Kidney capillary endothelial cell (primary cell): ENCODE measurements around the gene CELF2.
"Not testable (repeated sequence)": the region's sequence is repeated elsewhere in the genome, so short reads cannot be mapped to it uniquely, and the experiment has no call there.

Source experiments
- DNase-seq: peaks from one replicate; pipeline ENCODE4 v3.0.0-alpha.2; 2018; ENCODE audit warnings: low spot score

CELF2 gene

GRCh38 chr10:11096422-11096821, 78.8 kb downstream of the CELF2 start:
- no peak for DNase-seq

- DNase-seq = no peak
Observed at GRCh38 chr10:11097686-11098085, 80.0 kb downstream of the CELF2 start.

- no peak for DNase-seq
Observed at GRCh38 chr10:11098666-11099065, 81.0 kb downstream of the CELF2 start.

- DNase-seq = no peak
Observed at GRCh38 chr10:11104772-11105675, 87.4 kb downstream of the CELF2 start.

DNA sequence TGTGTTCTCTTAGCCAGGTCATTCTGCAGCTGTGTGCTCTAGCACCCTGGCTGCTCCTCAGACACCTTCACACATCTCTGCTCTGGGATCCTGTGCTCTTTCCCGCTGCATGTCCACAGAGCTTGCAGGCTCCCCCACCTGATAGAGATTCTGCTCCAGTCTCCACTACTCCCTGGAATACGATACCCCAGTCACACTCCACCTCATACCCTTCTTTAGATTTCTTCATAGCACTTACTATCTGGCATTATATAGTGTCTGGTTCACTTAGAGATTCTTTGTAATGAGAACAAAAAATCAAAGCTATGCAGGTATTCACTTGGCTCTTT, 88.0 kb downstream of the CELF2 start:
- no peak for DNase-seq

DNA sequence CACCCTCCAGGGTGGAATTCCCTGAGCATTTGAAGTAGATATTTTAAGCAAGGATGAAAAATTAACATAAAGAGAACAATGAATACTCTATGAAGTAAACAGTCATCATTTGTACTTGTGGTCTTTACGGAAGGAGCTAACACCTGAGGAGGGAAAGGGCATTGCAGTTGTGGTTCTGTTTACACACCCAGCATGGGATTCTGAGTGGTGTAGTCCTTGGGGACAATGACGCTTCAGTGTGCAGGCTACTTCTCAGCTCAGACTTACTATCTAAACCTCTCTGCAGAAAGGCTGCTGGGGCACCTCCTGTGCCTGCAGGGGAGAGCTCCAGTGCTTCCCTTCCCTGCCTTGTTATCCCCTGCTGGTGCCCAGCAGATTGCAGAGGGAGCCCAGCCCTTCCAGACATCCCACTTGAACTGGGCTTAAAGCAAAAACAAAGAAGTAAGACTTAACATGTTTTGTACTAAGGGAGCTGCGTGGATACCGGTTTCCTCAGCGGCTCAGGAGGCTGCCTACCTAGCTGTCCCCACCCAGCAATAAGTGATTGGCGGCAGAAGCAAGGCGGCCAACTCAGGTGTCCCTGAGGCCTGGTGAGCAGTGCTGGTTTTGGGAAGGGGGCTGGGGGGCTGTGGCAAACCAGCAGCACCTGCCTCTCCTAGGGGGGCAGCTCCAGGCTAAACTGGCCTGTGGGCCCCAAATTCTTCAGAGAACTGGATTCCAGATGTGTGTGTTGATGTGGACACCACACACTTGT, 89.1 kb downstream of the CELF2 start:
- no peak for DNase-seq

DNA sequence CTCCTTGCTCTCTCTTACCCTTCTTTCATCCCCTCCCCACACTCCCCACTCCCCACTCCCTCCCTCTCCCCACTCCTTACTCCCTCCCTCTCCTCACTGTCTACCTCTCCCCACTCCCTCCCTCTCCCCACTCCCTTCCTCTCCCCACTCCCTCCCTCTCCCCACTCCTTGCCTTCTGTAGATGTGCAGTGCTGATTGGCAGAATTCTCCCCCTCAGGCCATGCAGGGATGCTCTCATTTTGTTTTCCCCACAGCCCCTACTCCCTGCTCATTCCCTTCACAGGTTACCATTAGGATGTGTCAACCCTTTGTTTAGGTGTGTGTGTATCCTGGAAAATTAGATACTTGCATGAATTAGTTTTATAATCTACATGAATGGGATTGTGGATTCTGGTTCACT, 90.3 kb downstream of the CELF2 start:
- no peak for DNase-seq

- no peak for DNase-seq
Observed at GRCh38 chr10:11108356-11108755, 90.7 kb downstream of the CELF2 start.

- no peak for DNase-seq
Observed at GRCh38 chr10:11109590-11109989, 91.9 kb downstream of the CELF2 start.

GRCh38 chr10:11110539-11110938, 92.9 kb downstream of the CELF2 start:
- DNase-seq = no peak

DNA sequence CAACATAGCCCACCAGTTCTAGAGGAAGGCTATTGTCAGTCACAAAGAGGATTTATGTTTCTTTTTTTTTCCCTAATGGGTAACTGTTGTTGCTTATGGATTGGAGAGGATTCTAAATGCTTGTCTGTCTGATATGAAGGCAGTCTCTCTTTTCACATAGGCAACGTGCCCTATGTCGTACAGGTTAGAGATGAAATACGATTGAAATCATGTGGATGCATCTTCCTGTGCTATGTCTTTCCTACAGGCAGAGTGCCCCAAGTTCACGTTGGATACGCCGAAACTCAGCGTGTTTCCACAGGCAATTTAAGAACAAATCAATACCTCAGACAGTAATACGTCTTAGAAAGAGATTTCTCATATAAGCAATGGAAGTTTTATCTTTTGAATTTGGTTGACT, 93.8 kb downstream of the CELF2 start:
- DNase-seq = no peak

DNA sequence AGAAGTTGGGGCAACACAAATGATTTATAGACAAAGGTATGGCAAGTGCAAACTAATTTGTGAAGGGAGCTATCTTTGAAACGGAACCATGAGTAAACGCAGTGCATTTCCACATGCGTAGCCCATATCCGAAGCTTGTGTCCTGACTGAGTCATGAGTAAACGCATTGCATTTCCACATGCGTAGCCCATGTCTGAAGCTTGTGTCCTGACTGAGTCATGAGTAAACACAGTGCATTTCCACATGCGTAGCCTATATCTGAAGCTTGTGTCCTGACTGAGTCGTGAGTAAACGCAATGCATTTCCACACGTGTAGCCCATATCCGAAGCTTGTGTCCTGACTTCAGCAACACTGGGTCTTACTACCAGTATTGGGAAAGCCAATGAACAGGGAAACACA, 95.0 kb downstream of the CELF2 start:
- no peak for DNase-seq

DNA sequence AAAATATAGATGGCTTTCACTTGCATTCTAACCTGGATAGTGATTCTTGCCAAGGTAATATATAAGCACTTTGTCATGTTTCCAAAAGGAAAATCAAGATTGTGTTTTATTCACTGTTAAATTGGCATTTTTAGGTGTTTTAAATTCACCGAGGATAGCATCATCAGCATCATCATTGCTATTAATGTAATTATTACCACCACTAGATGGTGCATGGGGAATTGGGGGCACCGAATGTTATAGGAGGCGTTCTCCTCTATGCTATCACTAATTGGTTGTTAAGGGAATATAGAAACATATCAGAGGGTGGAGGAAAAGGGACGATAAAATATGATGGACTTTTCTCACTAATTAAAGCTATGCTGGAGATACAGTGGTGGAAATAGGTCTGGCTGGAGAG, 95.5 kb downstream of the CELF2 start:
- no peak for DNase-seq

DNA sequence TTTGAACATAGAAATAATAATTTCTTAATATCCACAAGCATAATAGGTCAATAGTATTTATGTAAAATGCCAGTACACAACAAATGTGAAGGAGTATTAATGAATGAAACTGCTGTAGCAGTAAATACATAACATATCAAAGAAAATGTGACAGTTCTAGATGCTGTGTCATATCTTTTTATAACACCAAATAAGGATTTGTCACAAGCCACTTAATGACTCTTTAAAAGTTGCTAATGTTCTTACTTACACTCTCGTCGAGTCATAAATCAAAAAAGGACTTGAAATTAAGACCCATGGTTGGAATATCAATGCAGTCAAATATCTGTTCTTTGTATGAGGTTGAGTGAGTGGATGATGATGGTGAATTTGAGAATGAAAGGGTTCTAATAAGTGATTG, 96.6 kb downstream of the CELF2 start:
- DNase-seq = no peak

- no peak for DNase-seq
Observed at GRCh38 chr10:11115337-11115736, 97.7 kb downstream of the CELF2 start.

DNA sequence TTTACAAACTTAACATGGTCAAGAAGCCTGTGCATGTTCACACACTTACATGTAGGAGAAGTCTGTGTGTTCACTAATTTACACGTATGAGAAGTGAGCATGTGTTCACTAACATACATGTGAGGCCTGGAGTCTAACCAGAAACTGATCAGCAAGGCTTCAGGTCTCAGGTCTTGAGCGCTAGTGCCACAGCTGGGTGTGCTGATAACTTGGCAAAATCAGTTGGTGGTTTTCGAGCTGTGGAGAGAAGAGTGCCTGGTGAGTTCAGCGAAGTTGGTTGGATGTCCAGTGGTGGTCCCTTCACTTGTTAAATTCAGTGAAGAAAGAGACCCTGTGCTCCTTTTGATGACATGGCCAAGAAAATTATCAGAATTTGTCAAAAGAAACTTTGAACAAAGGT, 98.7 kb downstream of the CELF2 start:
- DNase-seq = no peak

DNA sequence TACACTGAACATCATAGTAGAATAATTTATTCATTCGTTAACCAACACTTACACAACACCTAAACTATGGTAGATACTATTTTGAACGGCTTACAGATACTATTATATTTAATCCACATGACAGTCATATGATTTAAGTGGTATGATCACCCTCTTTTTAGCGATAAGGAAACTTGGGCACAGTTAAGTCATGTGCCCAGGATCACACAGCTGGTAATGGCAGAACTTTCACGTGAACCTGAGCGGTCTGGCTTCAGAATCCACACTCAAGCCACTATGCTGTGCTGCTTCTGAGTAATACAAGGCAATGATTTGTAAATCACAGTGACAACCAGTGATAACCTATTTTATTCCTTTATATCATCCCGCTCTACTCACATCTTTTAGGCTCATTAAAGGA, 99.1 kb downstream of the CELF2 start:
- no peak for DNase-seq

GRCh38 chr10:11118686-11119085, 101.0 kb downstream of the CELF2 start:
- no peak for DNase-seq

DNA sequence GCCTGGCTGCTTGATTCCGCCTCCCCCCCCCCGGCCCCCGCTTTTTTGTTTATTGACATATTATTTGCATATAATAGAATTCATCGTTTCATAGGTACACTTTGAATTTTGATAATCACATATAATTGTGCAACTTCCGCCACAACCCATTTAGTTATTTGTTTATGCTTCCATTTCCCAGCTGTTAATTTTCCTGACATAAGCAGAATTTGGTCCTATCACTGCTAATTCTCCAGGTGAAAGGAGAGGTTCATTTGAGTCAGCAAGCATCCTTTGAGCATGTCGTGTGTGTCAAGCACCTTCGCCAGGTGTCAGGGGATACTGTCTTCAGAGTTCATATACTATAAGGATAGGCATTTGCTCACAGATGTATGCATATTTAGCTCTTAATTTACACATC, 102.2 kb downstream of the CELF2 start:
- DNase-seq = no peak

GRCh38 chr10:11120711-11121110, 103.0 kb downstream of the CELF2 start:
- no peak for DNase-seq

DNA sequence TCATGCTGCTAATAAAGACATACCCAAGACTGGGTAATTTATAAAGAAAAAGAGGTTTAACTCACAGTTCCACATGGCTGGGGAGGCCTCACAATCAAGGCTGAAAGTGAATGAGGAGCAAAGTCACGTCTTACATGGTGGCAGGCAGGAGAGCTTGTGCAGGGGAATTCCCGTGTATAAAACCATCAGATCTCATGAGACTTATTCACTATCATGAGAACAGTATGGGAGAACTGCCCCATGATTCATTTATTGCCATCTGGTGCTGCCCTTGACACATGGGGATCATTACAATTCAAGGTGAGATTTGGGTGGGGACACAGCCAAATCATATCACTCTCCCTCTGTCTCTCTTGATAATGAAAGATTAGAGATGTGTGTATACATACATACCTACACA, 106.2 kb downstream of the CELF2 start:
- DNase-seq = not testable (repeated sequence)

GRCh38 chr10:11125004-11125403, 107.3 kb downstream of the CELF2 start:
- no peak for DNase-seq

GRCh38 chr10:11127017-11127416, 109.3 kb downstream of the CELF2 start:
- not testable (repeated sequence) for DNase-seq
